NCI-H2227 (cell line): Measurements from ENCODE around the gene CTCF.
A peak's percentile ranks its signal among the peaks of the same experiment; 100 is the strongest.
"Not testable (repeated sequence)": the region's sequence is repeated elsewhere in the genome, so short reads cannot be mapped to it uniquely, and the experiment has no call there.

Experiments
- DNase-seq: peaks from one replicate; lab custom pipeline; 2025; ENCODE audit not compliant: unreplicated experiment; lab: John Stamatoyannopoulos, UW

The CTCF gene

DNA sequence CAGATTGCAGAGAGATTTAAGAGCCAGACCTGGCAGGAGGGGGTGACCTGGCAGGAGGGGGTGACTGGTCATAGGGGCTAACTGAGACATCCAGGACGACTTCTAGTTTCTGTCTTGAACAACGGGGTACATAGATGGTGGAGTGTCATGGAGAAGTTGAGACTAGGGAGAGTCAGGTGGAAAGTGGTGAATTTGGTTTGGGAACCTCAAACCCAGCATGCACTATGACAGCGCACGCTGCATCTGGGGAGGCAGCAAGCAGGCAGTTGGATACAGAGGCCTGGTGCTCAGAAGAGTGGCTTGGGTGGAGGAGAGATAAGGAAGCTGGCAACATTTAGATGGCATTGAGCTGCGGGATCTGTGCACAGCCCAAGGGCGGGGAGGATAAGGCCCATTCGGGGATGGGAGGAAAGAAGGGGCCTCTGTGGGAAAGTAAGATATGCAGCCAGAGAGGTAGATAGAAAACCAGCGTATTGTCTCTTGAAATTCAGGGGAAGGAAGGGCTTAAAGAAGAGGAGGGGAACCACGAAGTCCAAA lies 29.2 kb upstream of the CTCF start:
- DNase-seq, result no peak

GRCh38 chr16:67533987-67534386 lies 28.3 kb upstream of the CTCF start:
- not testable (repeated sequence) for DNase-seq

DNA sequence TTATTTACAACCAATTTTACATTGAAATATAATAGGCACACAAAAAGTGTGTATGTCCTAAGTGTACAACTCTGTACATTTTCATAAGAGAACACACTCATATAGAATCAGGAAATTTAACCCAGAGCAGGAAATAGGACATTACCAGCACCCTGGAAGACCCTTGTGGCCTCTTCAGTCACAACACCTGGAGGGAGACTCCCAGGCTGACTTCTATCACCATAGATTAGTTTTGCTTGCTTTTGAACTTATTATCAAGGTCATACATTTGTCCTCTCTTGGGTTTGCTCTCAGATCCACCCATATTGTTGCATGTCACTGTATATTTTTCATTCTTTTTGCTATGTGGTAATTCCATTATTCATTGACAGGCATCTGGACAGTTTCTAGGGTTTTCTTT lies 27.9 kb upstream of the CTCF start:
- no peak for DNase-seq

GRCh38 chr16:67535201-67535600 lies 27.1 kb upstream of the CTCF start:
- DNase-seq, result no peak

GRCh38 chr16:67537270-67537635 lies 25.1 kb upstream of the CTCF start:
- peak; percentile 22 for DNase-seq

GRCh38 chr16:67537636-67538591 lies 24.4 kb upstream of the CTCF start:
- DNase-seq, result peak; percentile 25

DNA sequence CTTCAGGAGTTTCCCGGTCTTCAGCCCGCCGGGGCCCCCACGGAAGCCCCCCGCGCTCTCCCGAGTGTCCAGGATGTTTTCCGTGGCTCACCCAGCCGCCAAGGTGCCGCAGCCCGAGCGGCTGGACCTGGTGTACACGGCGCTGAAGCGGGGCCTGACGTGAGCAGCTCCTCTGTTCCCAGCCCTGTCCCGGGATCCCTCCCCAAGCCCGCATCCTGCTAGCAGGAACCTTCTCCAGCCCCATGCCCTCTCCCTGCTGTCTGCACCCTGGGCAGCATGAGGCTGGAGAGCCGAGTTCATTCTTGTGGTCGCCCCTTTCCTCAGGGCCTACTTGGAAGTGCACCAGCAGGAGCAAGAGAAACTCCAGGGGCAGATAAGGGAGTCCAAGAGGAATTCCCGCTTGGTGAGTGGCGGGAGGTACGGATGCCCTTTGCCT lies 23.6 kb upstream of the CTCF start:
- no peak for DNase-seq

DNA sequence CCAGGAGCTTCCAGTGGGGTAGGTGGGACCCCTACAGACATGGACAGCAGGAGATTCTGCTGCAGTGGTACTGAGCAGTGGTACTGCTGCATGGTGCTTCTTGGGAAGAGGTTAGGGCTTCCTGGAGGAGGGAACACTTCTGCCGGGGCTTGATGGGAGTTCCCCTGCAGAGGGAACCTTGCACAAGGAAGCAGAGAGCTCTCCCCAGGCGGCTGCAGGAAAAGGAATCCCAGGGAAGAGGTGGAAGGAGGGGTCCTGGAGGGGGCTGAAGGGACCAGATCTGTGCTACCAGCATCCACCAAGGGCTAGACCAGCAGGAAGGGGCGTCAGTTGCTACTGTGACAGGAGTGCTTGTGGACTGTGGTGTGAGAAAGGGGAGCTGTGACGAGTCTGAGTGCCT lies 23.1 kb upstream of the CTCF start:
- DNase-seq, result no peak

GRCh38 chr16:67539691-67540635 lies 22.4 kb upstream of the CTCF start:
- DNase-seq, result no peak

DNA sequence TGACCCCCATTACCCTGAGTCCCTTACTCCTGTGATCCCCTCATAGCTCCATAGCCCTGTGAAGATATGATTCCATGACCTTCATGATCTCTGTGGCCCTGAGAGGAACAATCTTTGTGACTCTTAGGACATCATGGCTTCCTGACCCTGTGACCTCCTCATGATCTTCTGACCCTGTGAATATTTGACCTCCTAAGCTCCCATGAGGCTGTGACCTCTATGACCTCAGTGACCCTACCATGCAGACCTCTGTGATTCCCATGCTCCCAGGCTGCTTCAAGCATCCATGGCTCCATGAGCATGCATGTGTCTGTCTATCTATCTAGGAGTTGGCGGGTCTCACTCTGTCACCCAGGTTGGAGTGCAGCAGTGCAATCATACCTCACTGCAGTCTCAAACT lies 21.6 kb upstream of the CTCF start:
- DNase-seq, result no peak

DNA sequence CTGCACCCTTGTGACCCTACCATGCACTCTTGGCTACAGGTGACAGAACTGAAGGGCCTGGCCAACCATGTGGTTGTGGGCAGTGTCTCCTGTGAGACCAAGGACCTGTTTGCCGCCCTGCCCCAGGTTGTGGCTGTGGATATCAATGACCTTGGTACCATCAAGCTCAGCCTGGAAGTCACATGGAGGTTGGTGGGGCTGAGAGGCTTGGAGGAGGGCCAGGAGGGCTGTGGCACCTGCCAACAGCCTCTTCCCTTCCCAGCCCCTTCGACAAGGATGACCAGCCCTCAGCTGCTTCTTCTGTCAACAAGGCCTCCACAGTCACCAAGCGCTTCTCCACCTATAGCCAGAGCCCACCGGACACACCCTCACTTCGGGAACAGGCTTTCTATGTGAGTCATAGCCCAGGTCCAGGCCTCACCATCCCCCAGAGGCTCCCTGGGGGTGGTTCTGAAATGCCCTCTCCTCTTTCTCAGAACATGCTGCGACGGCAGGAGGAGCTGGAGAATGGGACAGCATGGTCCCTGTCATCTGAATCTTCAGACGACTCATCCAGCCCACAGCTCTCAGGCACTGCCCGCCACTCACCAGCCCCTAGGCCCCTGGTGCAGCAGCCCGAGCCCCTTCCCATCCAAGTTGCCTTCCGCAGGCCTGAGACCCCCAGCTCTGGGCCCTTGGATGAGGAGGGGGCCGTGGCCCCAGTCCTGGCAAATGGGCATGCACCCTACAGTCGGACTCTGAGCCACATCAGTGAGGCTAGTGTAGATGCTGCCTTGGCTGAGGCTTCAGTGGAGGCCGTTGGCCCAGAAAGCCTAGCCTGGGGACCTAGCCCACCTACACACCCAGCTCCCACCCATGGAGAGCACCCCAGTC lies 20.7 kb upstream of the CTCF start:
- no peak for DNase-seq

DNA sequence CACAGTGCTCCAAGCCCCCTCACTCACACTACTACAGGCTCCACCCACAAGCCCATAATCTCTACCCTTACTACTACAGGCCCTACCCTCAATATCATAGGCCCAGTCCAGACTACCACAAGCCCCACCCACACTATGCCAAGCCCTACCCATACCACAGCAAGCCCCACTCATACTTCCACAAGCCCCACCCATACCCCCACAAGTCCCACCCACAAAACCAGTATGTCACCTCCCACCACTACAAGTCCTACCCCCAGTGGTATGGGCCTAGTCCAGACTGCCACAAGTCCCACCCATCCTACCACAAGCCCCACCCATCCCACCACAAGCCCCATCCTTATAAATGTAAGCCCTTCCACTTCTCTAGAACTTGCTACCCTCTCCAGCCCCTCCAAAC lies 19.9 kb upstream of the CTCF start:
- peak; percentile 21 for DNase-seq

DNA sequence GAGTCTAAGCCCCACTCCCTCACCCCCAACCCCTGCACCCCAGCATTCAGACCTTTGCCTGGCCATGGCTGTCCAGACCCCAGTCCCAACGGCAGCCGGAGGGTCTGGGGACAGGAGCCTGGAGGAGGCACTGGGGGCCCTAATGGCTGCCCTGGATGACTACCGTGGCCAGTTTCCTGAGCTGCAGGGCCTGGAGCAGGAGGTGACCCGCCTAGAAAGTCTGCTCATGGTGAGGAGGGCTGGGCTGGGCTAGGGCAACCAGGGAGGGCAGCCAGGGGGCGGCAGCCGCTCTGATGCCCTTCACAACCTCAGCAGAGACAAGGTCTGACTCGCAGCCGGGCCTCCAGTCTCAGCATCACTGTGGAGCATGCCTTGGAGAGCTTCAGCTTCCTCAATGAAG lies 19.3 kb upstream of the CTCF start:
- DNase-seq, result no peak

DNA sequence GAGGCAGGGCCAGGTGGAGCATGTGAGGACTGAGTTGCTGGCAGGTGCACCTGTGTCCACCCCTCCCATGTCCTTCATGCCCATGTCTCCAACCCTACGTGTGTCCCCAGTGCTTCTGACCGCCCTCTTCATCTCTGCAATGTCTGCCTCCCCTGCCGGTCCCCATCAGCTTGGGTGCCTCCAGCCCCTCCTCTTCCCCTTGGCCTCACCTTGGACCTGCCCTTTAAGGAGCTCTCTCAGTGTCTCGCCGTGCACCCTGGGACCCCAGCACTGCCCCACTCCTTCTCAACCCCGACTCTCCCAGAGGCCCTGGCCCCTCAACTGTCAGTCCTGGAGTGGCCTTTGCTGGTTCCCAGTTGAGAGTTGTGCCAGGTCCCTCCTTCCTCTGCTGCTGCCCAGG lies 18.7 kb upstream of the CTCF start:
- DNase-seq, result no peak

- no peak for DNase-seq
These were observed 17.9 kb upstream of the CTCF start for GRCh38 chr16:67544329-67544841.

DNA sequence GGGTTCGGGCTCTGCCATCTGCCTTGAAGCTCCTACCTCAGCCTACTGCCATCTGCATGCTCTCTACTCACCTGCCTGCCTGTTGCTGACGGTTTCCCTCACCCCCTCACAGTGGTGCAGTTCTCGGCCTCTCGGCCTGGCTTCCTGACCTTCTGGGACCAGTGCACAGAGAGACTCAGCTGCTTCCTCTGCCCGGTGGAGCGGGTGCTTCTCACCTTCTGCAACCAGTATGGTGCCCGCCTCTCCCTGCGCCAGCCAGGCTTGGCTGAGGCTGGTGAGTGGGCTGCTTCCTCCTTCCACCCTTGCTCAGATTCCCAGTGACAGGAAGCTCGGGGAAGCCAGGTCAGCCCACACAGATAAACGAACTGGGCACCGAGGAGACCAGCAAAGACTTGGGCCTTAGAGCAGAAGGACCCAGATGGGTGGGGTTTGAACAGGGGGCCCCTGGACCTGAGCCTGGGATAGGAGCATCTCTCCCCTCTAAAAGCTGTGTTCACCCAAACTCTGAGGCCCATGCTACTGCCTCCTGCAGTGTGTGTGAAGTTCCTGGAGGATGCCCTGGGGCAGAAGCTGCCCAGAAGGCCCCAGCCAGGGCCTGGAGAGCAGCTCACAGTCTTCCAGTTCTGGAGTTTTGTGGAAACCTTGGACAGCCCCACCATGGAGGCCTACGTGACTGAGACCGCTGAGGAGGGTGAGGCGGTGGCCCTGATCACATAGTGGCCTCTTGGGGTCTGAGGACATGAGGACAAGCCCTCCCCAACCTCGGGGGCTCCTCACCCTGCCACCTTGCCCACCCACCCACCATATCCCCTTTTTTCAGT lies 17.3 kb upstream of the CTCF start:
- DNase-seq, result no peak

GRCh38 chr16:67545665-67546024 lies 16.7 kb upstream of the CTCF start:
- DNase-seq, result no peak

DNA sequence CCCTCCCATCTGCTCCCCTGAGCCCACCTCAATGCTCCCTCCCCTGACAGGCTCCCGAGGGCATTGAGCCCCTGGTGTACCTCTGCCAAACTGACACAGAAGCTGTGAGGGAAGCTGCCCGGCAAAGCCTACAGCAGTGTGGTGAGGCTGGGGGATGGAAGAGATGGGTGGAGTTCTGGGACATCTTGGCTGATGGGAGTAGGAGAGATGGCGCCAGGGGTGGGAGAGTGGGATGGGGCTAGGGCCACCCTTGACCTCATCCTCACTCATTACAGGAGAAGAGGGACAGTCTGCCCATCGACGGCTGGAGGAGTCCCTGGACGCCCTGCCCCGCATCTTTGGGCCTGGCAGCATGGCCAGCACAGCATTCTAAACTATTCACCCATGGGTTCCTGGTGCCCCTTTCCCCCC lies 16.2 kb upstream of the CTCF start:
- DNase-seq, result no peak

DNA sequence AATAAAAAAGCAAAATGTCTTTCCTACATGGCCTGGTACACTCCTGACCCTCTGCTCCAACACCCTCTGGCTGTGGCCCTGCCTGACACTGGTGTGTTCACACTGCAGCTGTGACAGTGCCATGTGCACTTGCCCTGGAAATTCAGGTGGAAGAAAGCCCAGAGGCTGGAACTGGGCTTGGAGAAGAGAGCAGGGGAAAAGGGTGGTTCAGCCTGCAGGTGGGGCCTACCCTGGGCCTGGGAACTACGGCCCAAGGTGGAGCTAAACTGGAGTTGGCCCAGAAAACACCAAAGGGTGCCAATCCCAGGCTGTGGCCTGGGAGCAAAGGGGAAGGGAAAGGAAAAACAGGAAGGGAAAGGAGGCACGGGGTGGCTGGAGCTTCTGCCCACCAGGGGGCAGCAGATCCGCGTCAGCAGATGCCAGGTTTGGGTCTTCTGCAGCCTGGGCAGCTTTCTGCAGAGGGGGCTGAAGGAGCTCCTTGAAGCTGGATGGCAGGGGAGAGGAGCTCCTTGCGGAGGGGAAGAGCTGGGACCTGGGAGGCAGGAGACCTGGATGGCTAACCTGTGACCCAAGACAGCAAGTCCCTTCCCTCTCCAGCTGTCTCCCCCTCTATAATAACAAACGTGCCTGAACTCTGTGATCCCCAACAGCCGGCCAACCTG lies 15.4 kb upstream of the CTCF start:
- peak; percentile 76 for DNase-seq
